Activated CD4-positive, alpha-beta T cell treated with anti-CD3 and anti-CD28 coated beads, Interleukin-2, amount 10 ng/mL, durations not matched to agents 24 days and 14 days (primary cell): ENCODE data around the gene RFX1. TPM values are rescaled to one million over a fixed set of nuclear protein-coding genes. Genes with fewer than 3 reads are reported as not detected.
"Not testable (repeated sequence)": the region's sequence is repeated elsewhere in the genome, so short reads cannot be mapped to it uniquely, and the experiment has no call there.

Experiments used
- DNase-seq: peaks from one replicate; pipeline ENCODE4 v3.0.0; 2022
- H3K27ac Mint-ChIP-seq: one replicate; pipeline ENCODE4 v1.8.0; 2022; ENCODE audit warnings: mild to moderate bottlenecking, mixed read lengths
- H3K27me3 Mint-ChIP-seq: one replicate; pipeline ENCODE4 v1.8.0; 2022; ENCODE audit warnings: mixed read lengths
- H3K36me3 Mint-ChIP-seq: one replicate; pipeline ENCODE4 v1.8.0; 2022; ENCODE audit warnings: low read depth, mild to moderate bottlenecking, mixed read lengths
- H3K4me1 Mint-ChIP-seq: one replicate; pipeline ENCODE4 v1.8.0; 2021; ENCODE audit warnings: mixed read lengths
- H3K4me3 Mint-ChIP-seq: one replicate; pipeline ENCODE4 v1.8.0; 2022; ENCODE audit warnings: mild to moderate bottlenecking, moderate library complexity, mixed read lengths
- H3K9me3 Mint-ChIP-seq: one replicate; pipeline ENCODE4 v1.8.0; 2021; ENCODE audit warnings: mixed read lengths
- intact Hi-C: fragments of 100-400 bp; cut with micrococcal nuclease; formaldehyde crosslinking; loops from one replicate; pipeline ENCODE4 v1.15.1; 2023
- total RNA-seq: library from RNA; stranded (reverse); gene quantifications from 2 replicates; pipeline ENCODE4 v1.2.3, GENCODE V29; 2022

The RFX1 gene
- total RNA-seq, 1 donor from 2014 or later = 18.0 TPM

DNA sequence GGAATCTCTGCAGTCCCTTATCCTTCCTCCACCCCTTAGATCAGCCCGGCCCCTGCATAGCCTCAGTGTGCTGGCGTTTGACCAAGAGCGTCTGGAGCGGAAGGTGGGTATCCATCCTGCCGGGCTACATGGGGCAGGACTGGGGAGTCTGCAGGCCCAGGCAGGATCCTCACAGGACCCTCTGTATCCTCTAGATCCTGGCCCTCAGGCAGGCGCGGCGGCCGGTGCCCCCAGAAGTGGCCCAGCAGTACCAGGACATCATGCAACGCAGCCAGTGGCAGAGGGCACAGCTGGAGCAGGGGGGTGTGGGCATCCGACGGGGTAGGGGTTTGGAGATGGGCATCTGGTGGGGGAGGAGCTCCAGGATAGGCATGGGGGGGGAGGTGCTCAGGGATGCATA, 76.8 kb downstream of the RFX1 start:
- Mint-ChIP-seq H3K4me3 (no peak overlapping the region), H3K9me3 (no peaks in the 10 kb centered on the region), H3K4me1 (peaks cover 2% of the 10 kb centered on the region), H3K36me3 (peaks cover 17% of the 10 kb centered on the region), H3K27me3 (peaks cover 3% of the 10 kb centered on the region), H3K27ac (no peak overlapping the region)
- DNase-seq = no peak
- intact Hi-C loops = no loop called here

DNA sequence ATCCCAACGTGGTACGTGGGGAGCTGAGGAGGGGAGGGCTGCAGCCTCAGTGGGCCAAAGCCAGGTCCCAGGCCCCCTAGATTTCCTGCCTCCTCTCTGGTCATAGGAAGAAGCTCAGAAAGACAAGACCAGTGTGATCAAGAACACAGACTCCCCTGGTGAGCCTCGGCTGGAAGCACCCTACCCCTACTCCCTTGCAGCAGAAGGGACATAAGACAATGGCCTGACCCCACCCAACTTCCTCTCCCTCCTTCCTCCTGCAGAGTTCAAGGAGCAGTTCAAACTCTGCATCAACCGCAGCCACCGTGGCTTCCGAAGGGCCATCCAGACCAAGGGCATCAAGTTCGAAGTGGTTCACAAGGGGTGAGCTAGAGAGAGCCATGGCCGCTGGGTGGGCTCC, 79.4 kb downstream of the RFX1 start:
- no peaks in the 10 kb centered on the region for H3K4me1 Mint-ChIP-seq
- no peaks in the 10 kb centered on the region for H3K27me3 Mint-ChIP-seq
- H3K9me3 Mint-ChIP-seq = peaks cover 3% of the 10 kb centered on the region
- peaks cover 34% of the 10 kb centered on the region for H3K36me3 Mint-ChIP-seq
- no peak for DNase-seq
- intact Hi-C loops = no loop called here
- no peak overlapping the region for H3K27ac Mint-ChIP-seq
- H3K4me3 Mint-ChIP-seq = no peak overlapping the region

DNA sequence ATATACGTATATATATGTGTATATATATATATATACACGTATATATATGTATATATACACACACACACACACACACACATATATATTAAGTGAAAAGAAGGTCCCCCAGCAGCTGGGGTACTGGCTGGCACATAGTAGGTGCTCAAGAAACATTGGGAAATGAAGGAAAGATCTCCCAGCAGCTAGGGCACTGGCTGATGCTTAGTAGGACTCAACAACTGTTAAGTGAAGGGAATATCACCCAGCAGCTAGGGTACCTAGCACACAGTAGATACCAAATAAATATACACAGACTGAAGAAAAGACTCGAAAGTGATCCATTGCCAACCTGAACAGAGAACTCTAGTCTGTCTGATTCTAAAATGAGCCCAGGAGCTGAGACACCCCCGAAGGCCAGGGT, 80.1 kb downstream of the RFX1 start:
- Mint-ChIP-seq H3K4me3 (no peak overlapping the region), H3K4me1 (no peaks in the 10 kb centered on the region), H3K27ac (no peak overlapping the region), H3K9me3 (peaks cover 5% of the 10 kb centered on the region), H3K27me3 (no peaks in the 10 kb centered on the region), H3K36me3 (peaks cover 41% of the 10 kb centered on the region)
- intact Hi-C loops = no loop called here
- no peak for DNase-seq

DNA sequence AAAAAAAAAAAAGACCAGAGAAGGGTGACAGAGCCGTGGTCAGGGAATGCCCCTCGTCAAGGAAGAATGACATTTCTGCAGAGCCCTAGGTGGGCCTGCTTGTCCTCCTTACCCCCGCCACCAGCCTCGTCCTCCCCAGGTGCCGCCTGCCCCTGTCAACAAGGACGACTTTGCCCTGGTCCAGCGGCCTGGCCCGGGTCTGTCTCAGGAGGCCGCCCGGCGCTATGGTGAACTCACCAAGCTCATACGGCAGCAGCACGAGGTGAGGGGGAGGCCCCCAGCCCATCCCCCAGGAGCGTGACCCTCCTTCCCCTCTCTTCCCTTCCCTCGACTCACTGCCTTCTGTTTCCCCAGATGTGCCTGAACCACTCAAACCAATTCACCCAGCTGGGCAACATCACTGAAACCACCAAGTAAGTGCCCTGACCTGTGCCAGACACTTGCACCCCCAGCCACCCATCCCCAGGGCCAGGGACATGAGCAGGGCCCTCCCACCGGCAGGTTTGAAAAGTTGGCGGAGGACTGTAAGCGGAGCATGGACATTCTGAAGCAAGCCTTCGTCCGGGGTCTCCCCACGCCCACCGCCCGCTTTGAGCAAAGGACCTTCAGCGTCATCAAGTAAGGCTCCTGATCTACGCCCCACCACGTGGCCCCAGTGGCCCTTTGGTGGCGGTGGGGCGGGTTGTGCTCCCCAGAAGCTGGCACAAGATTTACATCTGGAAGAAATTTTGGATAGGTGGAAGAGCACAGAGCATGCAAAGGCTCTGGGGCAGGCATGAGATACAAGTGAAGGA, 82.7 kb downstream of the RFX1 start:
- Mint-ChIP-seq H3K4me3 (no peak overlapping the region), H3K4me1 (no peaks in the 10 kb centered on the region), H3K27ac (no peak overlapping the region), H3K36me3 (peaks cover 57% of the 10 kb centered on the region), H3K27me3 (no peaks in the 10 kb centered on the region), H3K9me3 (peaks cover 7% of the 10 kb centered on the region)
- no peak for DNase-seq
- intact Hi-C loops = no loop called here

DNA sequence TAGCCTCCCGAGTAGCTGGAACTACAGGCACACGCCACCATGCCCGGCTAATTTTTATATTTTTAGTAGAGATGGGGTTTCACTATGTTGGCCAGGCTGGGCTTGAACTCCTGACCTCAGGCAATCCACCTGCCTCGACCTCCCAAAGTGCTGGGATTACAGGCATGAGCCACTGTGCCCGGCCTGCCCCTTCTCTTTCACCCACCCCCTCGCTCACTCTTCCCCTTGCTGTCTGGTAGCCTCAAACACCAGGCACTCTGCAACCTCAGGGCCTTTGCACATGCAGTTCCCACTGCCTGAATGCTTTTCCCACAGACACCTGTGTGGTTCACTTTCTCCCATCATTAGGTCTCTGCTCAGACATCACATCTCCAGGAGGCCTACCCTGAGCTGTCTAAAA, 84.0 kb downstream of the RFX1 start:
- H3K27me3 Mint-ChIP-seq, H3K27ac Mint-ChIP-seq, H3K4me1 Mint-ChIP-seq, intact Hi-C loops, DNase-seq, H3K9me3 Mint-ChIP-seq, H3K4me3 Mint-ChIP-seq: not testable (repeated sequence)
- peaks cover 55% of the 10 kb centered on the region for H3K36me3 Mint-ChIP-seq

DNA sequence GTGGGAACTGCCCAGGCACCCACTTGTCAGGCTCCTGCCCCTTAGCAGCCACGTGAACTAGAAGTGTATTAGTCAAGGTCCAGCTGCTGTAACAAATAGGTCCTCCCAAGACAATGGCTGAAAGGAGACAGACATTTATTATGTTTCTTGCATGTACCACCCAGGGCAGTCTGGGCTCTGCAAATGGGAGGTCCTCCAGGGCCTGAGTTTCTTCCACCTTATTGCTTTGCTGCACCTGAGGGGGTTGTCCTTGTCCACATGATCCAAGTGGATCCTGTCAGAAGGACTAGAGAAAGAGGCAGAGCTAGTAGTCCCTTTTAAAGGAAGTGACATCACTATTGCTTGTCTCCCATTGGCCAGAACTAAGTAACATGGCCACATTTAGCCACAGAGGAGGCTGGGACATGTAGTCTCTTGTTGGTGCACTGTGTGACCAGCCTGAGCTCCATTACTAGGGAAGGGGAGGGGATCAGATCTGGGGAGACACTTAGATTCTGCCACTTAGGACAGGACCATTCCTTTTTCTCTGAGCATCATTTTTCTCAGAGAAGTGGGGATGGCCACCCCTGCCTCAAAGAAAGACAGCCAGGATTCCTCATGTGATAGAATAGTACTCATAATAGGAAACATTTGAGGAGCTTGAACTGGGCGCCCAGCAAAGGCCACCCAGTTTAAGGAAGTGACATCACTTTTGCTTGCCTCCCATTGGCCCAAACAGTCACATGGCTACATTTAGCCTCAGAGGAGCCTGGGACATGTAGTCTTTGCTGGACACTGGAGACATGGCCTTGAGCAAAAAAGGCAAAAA, 85.0 kb downstream of the RFX1 start:
- Mint-ChIP-seq H3K36me3 (peaks cover 50% of the 10 kb centered on the region), H3K4me3 (no peak overlapping the region), H3K4me1 (no peaks in the 10 kb centered on the region), H3K27me3 (no peaks in the 10 kb centered on the region), H3K27ac (peak overlapping the region; percentile 72), H3K9me3 (peaks cover 7% of the 10 kb centered on the region)
- peak; percentile 78 for DNase-seq
- intact Hi-C loops = no loop called here

DNA sequence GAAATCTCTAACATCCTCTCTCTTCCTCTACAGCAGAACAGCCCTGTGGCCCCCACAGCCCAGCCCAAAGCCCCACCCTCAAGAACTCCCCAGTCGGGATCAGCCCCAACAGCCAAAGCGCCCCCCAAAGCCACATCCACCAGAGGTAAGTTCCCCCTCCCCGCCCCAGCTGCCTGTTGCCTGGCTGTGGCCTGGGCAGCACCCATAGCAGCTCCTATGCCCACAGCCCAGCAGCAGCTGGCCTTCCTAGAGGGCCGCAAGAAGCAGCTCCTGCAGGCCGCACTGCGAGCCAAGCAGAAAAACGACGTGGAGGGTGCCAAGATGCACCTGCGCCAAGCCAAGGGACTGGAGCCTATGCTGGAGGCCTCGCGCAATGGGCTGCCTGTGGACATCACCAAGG, 85.6 kb downstream of the RFX1 start:
- Mint-ChIP-seq H3K4me3 (no peak overlapping the region), H3K27me3 (no peaks in the 10 kb centered on the region), H3K27ac (no peak overlapping the region), H3K4me1 (no peaks in the 10 kb centered on the region), H3K9me3 (peaks cover 7% of the 10 kb centered on the region), H3K36me3 (peaks cover 52% of the 10 kb centered on the region)
- intact Hi-C loops = no loop called here
- DNase-seq = no peak

DNA sequence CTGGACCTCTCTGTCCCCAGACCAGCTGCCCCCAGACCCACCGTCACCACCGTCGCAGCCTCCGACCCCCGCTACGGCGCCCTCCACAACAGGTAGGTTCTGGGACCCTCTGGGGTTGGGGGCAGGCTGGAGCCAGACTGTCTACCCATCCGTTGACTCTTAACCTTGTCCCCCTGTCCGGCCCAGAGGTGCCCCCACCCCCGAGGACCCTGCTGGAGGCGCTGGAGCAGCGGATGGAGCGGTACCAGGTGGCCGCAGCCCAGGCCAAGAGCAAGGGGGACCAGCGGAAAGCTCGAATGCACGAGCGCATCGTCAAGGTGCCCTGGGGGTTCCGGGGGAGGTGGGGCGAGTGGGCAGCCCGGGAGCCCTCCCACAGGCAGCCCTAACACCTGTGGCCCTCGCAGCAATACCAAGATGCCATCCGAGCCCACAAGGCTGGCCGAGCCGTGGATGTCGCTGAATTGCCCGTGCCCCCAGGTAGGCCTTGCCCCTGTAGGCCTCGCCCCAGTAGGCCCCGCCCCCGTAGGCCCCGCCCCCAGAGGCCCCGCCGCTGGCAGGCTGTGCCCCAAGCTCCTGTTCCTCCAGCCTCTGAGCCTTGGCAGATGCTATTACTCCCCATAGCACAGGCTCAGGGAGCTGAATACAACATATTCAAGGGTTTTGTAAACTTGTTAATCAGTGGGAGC, 87.3 kb downstream of the RFX1 start:
- no peak overlapping the region for H3K4me3 Mint-ChIP-seq
- no peaks in the 10 kb centered on the region for H3K4me1 Mint-ChIP-seq
- intact Hi-C loops = no loop called here
- H3K27me3 Mint-ChIP-seq = no peaks in the 10 kb centered on the region
- H3K36me3 Mint-ChIP-seq = peaks cover 53% of the 10 kb centered on the region
- DNase-seq = no peak
- H3K27ac Mint-ChIP-seq = no peak overlapping the region
- H3K9me3 Mint-ChIP-seq = peaks cover 7% of the 10 kb centered on the region

DNA sequence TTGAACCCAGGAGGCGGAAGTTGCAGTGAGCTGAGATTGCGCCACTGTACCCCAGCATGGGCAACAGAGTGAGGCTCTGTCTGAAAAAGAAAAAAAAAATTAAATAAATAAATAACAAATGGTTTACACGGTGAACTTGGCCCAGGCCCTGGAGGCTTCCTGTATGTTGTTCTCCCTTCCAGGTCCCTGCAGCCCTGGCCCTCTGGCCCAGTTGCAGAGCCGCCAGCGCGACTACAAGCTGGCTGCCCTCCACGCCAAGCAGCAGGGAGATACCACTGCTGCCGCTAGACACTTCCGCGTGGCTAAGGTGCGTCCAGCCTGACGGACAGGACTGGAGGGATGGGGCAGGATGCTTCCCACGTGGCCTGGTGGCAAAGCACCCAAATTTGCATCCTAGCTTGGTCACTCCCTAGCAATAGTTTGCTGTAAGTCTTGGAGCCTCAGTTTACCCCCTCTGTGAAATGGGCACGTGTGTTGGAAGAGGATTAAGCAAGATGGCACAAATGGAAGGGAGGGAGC, 88.2 kb downstream of the RFX1 start:
- DNase-seq = no peak
- no peaks in the 10 kb centered on the region for H3K27me3 Mint-ChIP-seq
- H3K9me3 Mint-ChIP-seq = peaks cover 7% of the 10 kb centered on the region
- H3K4me1 Mint-ChIP-seq = no peaks in the 10 kb centered on the region
- no peak overlapping the region for H3K4me3 Mint-ChIP-seq
- intact Hi-C loops = no loop called here
- H3K27ac Mint-ChIP-seq = no peak overlapping the region
- H3K36me3 Mint-ChIP-seq = peaks cover 48% of the 10 kb centered on the region

DNA sequence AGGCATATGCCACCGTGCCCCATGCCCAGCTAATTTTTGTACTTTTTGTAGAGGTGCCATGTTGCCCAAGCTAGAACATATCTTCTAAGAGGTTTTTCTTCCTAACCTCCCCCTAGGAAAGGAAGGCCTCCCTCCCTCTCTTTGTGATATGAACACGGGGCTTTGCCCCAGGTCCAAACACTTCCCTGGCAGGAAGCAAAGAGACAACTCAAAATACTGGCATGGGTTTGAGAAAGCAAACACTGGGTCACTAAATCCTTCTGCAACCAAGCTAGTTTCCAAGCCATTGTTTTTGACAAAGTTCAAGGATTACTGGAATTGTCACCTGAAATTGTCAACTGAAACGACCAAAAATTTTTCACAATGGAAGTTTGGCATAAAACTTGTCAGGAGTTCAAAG, 91.3 kb downstream of the RFX1 start:
- peaks cover 35% of the 10 kb centered on the region for H3K36me3 Mint-ChIP-seq
- no peaks in the 10 kb centered on the region for H3K9me3 Mint-ChIP-seq
- H3K4me3 Mint-ChIP-seq = no peak overlapping the region
- intact Hi-C loops = no loop called here
- H3K4me1 Mint-ChIP-seq = no peaks in the 10 kb centered on the region
- no peak for DNase-seq
- H3K27ac Mint-ChIP-seq = no peak overlapping the region
- no peaks in the 10 kb centered on the region for H3K27me3 Mint-ChIP-seq

DNA sequence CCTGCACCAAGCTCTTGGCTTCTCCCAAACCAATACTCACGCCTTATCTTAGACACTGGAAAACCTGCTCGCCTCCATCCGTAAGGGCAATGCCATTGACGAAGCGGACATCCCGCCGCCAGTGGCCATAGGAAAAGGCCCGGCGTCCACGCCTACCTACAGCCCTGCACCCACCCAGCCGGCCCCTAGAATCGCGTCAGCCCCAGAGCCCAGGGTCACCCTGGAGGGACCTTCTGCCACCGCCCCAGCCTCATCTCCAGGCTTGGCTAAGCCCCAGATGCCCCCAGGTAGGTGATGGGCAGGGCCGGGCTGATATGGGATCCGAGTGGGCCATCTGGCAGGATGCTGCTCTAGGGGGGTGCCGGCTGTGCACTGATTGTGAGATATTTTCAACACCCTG, 92.8 kb downstream of the RFX1 start:
- Mint-ChIP-seq H3K9me3 (no peaks in the 10 kb centered on the region), H3K36me3 (peaks cover 27% of the 10 kb centered on the region), H3K27ac (no peak overlapping the region), H3K4me3 (no peak overlapping the region), H3K27me3 (no peaks in the 10 kb centered on the region), H3K4me1 (no peaks in the 10 kb centered on the region)
- no peak for DNase-seq
- intact Hi-C loops = no loop called here
